Astrocyte (in vitro differentiated cells and primary cell): Measurements from ENCODE around the gene FOXC2.

Experiments
- EZH2 ChIP-seq: IDR thresholded peaks from 2 replicates; pipeline ENCODE4 v1.6.1; 2012; ENCODE audit warnings: mild to moderate bottlenecking, low read length, inconsistent platforms; ENCODE audit not compliant: insufficient read depth
- TF ChIP-seq, protein P1 (sequence below): IDR thresholded peaks from 2 replicates; pipeline ENCODE4 v1.5.1; 2011; ENCODE audit warnings: low read depth, mild to moderate bottlenecking, inconsistent platforms, low read length, moderate library complexity; ENCODE audit not compliant: insufficient read depth

DNA sequence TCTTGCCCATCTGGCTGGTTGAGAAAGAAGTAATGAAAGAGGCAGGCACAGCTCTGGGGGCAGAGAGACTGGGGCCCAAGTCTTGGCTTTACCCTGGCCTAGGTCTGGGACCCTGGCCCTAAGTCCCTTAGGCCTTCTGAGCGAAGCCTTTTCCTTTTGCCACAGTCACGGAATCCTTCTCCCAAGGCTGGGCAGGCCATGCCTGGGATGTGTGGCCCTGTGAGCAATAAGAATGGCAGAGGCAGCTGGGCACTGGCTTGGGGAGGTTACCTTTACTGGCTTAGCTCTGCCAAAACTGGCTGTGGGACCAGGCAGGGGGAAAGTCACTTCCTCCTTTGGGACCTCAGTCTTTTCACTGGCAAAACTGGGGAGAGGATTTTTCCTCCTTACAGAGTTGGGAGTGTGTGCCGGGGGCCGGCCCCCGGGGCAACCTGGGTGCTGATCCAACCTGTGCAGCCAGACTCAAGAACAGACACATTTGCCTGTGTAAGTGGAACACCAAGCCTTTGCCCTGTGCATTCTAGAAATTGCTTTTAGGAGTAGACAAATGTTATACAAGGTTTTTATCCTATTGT, 43.4 kb upstream of the FOXC2 start:
- TF ChIP-seq EZH2 = no peak
- TF ChIP-seq, protein P1, sequence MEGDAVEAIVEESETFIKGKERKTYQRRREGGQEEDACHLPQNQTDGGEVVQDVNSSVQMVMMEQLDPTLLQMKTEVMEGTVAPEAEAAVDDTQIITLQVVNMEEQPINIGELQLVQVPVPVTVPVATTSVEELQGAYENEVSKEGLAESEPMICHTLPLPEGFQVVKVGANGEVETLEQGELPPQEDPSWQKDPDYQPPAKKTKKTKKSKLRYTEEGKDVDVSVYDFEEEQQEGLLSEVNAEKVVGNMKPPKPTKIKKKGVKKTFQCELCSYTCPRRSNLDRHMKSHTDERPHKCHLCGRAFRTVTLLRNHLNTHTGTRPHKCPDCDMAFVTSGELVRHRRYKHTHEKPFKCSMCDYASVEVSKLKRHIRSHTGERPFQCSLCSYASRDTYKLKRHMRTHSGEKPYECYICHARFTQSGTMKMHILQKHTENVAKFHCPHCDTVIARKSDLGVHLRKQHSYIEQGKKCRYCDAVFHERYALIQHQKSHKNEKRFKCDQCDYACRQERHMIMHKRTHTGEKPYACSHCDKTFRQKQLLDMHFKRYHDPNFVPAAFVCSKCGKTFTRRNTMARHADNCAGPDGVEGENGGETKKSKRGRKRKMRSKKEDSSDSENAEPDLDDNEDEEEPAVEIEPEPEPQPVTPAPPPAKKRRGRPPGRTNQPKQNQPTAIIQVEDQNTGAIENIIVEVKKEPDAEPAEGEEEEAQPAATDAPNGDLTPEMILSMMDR = no peak
